ENCODE data around the gene OR1M1. TPM values are rescaled to one million over a fixed set of nuclear protein-coding genes. Genes with fewer than 3 reads are reported as not detected.

OR1M1 gene
- total and polyA plus RNA-seq, 10 of the 15 experiments (the other 5 are each of a cell fraction or from before 2014, with no cell fraction given) = not detected

DNA sequence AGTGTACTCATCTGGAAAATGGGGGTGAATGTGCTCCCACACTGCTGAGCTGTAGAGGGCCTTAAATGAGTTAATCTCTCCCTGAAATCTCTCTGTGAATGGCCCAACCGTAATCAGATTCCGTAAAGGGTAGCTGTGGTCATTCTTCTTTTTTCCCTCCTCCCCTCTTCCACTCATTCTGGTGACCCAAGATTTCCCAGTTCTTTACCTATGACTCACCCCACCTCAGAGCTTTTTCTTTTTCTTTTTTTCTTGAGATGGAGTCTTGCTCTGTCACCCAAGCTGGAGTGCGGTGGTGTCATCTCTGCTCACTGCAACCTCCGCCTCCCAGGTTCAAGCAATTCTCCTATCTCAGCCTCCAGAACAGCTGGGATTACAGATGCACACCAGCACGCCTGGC, 43.3 kb upstream of the OR1M1 start (continued):
- TF ChIP-seq, protein P1, sequence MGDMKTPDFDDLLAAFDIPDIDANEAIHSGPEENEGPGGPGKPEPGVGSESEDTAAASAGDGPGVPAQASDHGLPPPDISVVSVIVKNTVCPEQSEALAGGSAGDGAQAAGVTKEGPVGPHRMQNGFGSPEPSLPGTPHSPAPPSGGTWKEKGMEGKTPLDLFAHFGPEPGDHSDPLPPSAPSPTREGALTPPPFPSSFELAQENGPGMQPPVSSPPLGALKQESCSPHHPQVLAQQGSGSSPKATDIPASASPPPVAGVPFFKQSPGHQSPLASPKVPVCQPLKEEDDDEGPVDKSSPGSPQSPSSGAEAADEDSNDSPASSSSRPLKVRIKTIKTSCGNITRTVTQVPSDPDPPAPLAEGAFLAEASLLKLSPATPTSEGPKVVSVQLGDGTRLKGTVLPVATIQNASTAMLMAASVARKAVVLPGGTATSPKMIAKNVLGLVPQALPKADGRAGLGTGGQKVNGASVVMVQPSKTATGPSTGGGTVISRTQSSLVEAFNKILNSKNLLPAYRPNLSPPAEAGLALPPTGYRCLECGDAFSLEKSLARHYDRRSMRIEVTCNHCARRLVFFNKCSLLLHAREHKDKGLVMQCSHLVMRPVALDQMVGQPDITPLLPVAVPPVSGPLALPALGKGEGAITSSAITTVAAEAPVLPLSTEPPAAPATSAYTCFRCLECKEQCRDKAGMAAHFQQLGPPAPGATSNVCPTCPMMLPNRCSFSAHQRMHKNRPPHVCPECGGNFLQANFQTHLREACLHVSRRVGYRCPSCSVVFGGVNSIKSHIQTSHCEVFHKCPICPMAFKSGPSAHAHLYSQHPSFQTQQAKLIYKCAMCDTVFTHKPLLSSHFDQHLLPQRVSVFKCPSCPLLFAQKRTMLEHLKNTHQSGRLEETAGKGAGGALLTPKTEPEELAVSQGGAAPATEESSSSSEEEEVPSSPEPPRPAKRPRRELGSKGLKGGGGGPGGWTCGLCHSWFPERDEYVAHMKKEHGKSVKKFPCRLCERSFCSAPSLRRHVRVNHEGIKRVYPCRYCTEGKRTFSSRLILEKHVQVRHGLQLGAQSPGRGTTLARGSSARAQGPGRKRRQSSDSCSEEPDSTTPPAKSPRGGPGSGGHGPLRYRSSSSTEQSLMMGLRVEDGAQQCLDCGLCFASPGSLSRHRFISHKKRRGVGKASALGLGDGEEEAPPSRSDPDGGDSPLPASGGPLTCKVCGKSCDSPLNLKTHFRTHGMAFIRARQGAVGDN (IDR thresholded peaks at IDR 0.05) = no peak
- no peak for TF ChIP-seq MEF2B (IDR thresholded peaks at IDR 0.05; ENCODE audit: partially characterized antibody, poor library complexity, severe bottlenecking)
- TF ChIP-seq, protein P2, sequence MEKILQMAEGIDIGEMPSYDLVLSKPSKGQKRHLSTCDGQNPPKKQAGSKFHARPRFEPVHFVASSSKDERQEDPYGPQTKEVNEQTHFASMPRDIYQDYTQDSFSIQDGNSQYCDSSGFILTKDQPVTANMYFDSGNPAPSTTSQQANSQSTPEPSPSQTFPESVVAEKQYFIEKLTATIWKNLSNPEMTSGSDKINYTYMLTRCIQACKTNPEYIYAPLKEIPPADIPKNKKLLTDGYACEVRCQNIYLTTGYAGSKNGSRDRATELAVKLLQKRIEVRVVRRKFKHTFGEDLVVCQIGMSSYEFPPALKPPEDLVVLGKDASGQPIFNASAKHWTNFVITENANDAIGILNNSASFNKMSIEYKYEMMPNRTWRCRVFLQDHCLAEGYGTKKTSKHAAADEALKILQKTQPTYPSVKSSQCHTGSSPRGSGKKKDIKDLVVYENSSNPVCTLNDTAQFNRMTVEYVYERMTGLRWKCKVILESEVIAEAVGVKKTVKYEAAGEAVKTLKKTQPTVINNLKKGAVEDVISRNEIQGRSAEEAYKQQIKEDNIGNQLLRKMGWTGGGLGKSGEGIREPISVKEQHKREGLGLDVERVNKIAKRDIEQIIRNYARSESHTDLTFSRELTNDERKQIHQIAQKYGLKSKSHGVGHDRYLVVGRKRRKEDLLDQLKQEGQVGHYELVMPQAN (conservative IDR thresholded peaks at IDR 0.05) = no peak

DNA sequence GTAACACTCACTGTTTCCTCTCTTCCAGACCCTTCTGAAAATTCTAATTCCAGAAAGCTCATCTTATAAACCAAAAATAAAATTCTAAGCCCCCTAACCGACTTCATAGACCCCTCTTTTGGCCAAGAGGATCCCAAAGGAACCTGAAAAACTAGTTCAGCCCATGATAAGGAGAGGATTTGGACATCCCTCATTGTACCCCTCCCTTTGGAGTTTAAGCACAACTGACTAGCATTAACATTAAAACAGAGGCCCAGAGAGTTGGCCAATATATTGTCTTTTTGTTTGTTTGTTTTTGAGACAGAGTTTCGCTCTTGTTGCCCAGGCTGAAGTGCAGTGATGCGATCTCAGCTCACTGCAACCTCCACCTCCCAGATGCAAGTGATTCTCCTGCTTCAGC, 42.4 kb upstream of the OR1M1 start:
- CTCF ChIA-PET = no interaction called here
- RAD21 ChIA-PET (ENCODE audit: unreplicated experiment) = no interaction called here
- DNase-seq (ENCODE audit: low read depth, low spot score) (no peak), ATAC-seq (no peak), FAIRE-seq (no peak)
- no peak overlapping the region for H3K27ac ChIP-seq (ENCODE audit: control insufficient read depth, insufficient read depth)
- no peak overlapping the region for H3K4me2 ChIP-seq (ENCODE audit: control insufficient read depth, insufficient read depth)
- no peaks in the 10 kb centered on the region for H3K27me3 ChIP-seq (replicated peaks in 1 of 2; ENCODE audit: control insufficient read depth in 2 of 2, insufficient read depth in 2 of 2, low read length in 1 of 2)
- H3K4me3 ChIP-seq = no peak overlapping the region
- no peak for TF ChIP-seq NFXL1 (IDR thresholded peaks at IDR 0.05; ENCODE audit: borderline replicate concordance)
- POLR2A ChIA-PET = no interaction called here
- no peaks in the 10 kb centered on the region for H4K20me1 ChIP-seq (ENCODE audit: control insufficient read depth, insufficient read depth)
- H3K4me1 ChIP-seq (ENCODE audit: control insufficient read depth, insufficient read depth, low read length) = no peaks in the 10 kb centered on the region
- intact Hi-C loops (cut with micrococcal nuclease; ENCODE audit: unreplicated experiment) (no loop called here), in situ Hi-C loops (cut with MboI) (no loop called here)
- H3K9ac ChIP-seq (ENCODE audit: control insufficient read depth, insufficient read depth, low read length) = no peak overlapping the region
- no peaks in the 10 kb centered on the region for H3K79me2 ChIP-seq (ENCODE audit: control insufficient read depth, insufficient read depth, low read length)
- no peak overlapping the region for H2AFZ ChIP-seq (ENCODE audit: control insufficient read depth, low read depth, low read length)
- 35% methylated on average over 3 of the region's 3 CpGs for WGBS (ENCODE audit: insufficient coverage, insufficient replicate concordance, low lambda C conversion rate, missing lambda C conversion rate)
- no peaks in the 10 kb centered on the region; the same call in 2 of the 3 replicates for H3K9me3 ChIP-seq (replicated peaks; ENCODE audit: control insufficient read depth, insufficient read depth, low read length)
- SMC1A ChIA-PET (ENCODE audit: uncharacterized antibody, unreplicated experiment) = no interaction called here
- BruUV-seq (replicated peaks) = no TSS peak
- H3K36me3 ChIP-seq (ENCODE audit: control insufficient read depth in 2 of 2, insufficient read depth in 2 of 2, low read length in 1 of 2) = no peaks in the 10 kb centered on the region

Measured in GM12878 (cell line).